Stomach (tissue), 9 donors: ENCODE data around the gene PTCSC3. TPM values are rescaled to one million over a fixed set of nuclear protein-coding genes. Genes with fewer than 3 reads are reported as not detected.

Experiments
- DNase-seq, 2 donors: peaks; one replicate each; pipeline versions ENCODE4 v3.0.0 to v3.0.0-alpha.2; 2013 to 2019
- H3K27ac ChIP-seq, 5 donors: fragments of 200-600 bp in 4 of 5; sonication (generic) in 4 of 5; one replicate each; pipeline ENCODE4 v1.5.1; 2013 to 2019; ENCODE audit warnings: mild to moderate bottlenecking in 1 of 5, moderate library complexity in 1 of 5
- H3K27me3 ChIP-seq, 3 donors: fragments of 200-600 bp; sonication (generic); one replicate each; pipeline ENCODE4 v1.5.1; 2017 to 2019; ENCODE audit warnings: mixed run types in 1 of 3
- H3K36me3 ChIP-seq, 4 donors: fragments of 200-600 bp; sonication (generic); 1 replicate in 3 of 4; 2 replicates in 1 of 4; pipeline ENCODE4 v1.5.1; 2016 to 2019
- H3K4me1 ChIP-seq, 4 donors: fragments of 200-600 bp; sonication (generic); one replicate each; pipeline ENCODE4 v1.5.1; 2016 to 2019
- H3K4me3 ChIP-seq, 4 donors: fragments of 200-600 bp; sonication (generic) in 3 of 4; one replicate each; pipeline ENCODE4 v1.5.1; 2016 to 2019; ENCODE audit warnings: mild to moderate bottlenecking in 1 of 4
- H3K9me3 ChIP-seq, 4 donors: fragments of 200-600 bp; sonication (generic); one replicate each; pipeline ENCODE4 v1.5.1; 2016 to 2019
- CTCF ChIP-seq, 7 experiments: fragments of 450-650 bp in 4 of 7; fragments of 200-600 bp in 3 of 7; sonication (generic) in 3 of 7; IDR thresholded peaks; one replicate each; pipeline ENCODE4 v1.5.1; 2016 to 2019; ENCODE audit warnings: antibody characterized with exemption in 7 of 7, control low read depth in 2 of 7, mild to moderate bottlenecking in 1 of 7
- EP300 ChIP-seq: sonication (generic); formaldehyde crosslinking; IDR thresholded peaks from one replicate; pipeline ENCODE4 v1.6.1; 2017; ENCODE audit warnings: antibody characterized with exemption
- POLR2A ChIP-seq, 4 donors: fragments of 450-650 bp; IDR thresholded peaks; one replicate each; pipeline ENCODE4 v1.6.1; 2016; ENCODE audit warnings: antibody characterized with exemption in 4 of 4, control low read depth in 2 of 4, mild to moderate bottlenecking in 1 of 4, moderate library complexity in 1 of 4
- POLR2AphosphoS5 ChIP-seq, 3 donors: sonication (generic); formaldehyde crosslinking; IDR thresholded peaks; one replicate each; pipeline ENCODE4 v1.6.1; 2016; ENCODE audit warnings: antibody characterized with exemption in 3 of 3
- WGBS, 5 donors: extraction: QIAGEN DNeasy Blood & Tissue Kit in 3 of 5; methylation state at CpG; one replicate each; pipeline versions ENCODE4 v1.1.5 to v1.1.7; 2013 to 2018; 5-methylcytosine and 5-hydroxymethylcytosine counted together
- intact Hi-C: fragments of 100-400 bp; cut with DNase I; formaldehyde crosslinking; loops from one replicate; pipeline ENCODE4 v1.15.1; 2023; ENCODE audit warnings: low total_unique reads
- polyA plus RNA-seq, 3 donors: library from polyadenylated mRNA; stranded (reverse); fragments of 200-250 nt; gene quantifications; one replicate each; pipeline ENCODE4 v1.2.3, GENCODE V29; 2013
- total RNA-seq, 5 donors: library from RNA; depleted of rRNA; stranded (reverse); fragments of >200 nt; gene quantifications; one replicate each; pipeline versions ENCODE4 v1.1.0 to v1.2.3, GENCODE V29; 2014 to 2016
- donor health status: healthy with polysubstance abuse.
- donor health status: Bipolar disorder and iron deficiency.
- donor health status: healthy.

PTCSC3 gene
- total and polyA plus RNA-seq, 8 donors, result 0.65 TPM; not detected in 7

GRCh38 chr14:36222337-36222736 is 45.8 kb upstream of the PTCSC3 start:
- Histone ChIP-seq H3K4me3 (no peak overlapping the region), H3K27me3 (no peaks in the 10 kb centered on the region), H3K27ac (no peak overlapping the region), H3K36me3 (no peaks in the 10 kb centered on the region), H3K4me1 (peaks cover 7 to 25% (median 8%) of the 10 kb centered on the region in 4 donors), H3K9me3 (no peaks in the 10 kb centered on the region)
- intact Hi-C loops, result no loop called here
- DNase-seq, result no peak
- TF ChIP-seq CTCF (IDR thresholded peaks at IDR 0.05) (no peak), EP300 (no peak), POLR2A (IDR thresholded peaks at IDR 0.05) (no peak), POLR2AphosphoS5 (IDR thresholded peaks at IDR 0.05) (no peak)

DNA sequence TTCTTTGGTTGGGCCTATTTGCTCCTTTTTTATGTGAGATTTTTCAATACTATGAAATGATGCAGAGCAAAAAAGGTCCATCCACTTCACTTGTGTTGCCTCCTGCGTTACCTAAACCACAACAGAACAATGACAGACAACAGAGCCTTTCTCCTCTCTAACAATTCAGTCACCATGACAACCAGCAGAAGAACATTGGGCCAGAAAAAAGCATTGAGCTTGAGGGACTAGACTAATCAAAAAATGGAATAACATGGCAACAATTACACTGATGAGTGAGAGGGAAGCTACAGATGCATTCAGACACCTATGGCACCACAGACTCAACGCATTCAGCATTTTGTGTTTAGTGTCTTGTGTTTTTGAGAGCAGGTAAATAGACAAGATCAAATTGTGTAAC is 44.6 kb upstream of the PTCSC3 start:
- Histone ChIP-seq H3K27me3 (no peaks in the 10 kb centered on the region), H3K27ac (no peak overlapping the region), H3K36me3 (no peaks in the 10 kb centered on the region), H3K4me1 (peaks cover 11 to 31% (median 16%) of the 10 kb centered on the region in 4 donors), H3K9me3 (no peaks in the 10 kb centered on the region), H3K4me3 (no peak overlapping the region)
- WGBS, 5 donors, result 76 to 86% (median 78%) methylated on average over 2 of the region's 2 CpGs
- no peak for DNase-seq
- TF ChIP-seq EP300 (no peak), CTCF (IDR thresholded peaks at IDR 0.05) (no peak), POLR2AphosphoS5 (IDR thresholded peaks at IDR 0.05) (no peak), POLR2A (IDR thresholded peaks at IDR 0.05) (no peak)
- intact Hi-C loops, result no loop called here

- H3K36me3 ChIP-seq, result no peaks in the 10 kb centered on the region
- peaks cover 12 to 40% (median 22%) of the 10 kb centered on the region in 4 donors for H3K4me1 ChIP-seq
- peak in 1 of 2 donors; percentile 45 for DNase-seq
- H3K27ac ChIP-seq, result peak overlapping the region; percentile 54 to 83 (median 70)
- H3K27me3 ChIP-seq, result no peaks in the 10 kb centered on the region
- 15 to 32% (median 19%) methylated on average over 2 of the region's 2 CpGs for WGBS, 5 donors
- no peak overlapping the region for H3K4me3 ChIP-seq
- no peak for TF ChIP-seq POLR2A (IDR thresholded peaks at IDR 0.05)
- TF ChIP-seq POLR2AphosphoS5 (IDR thresholded peaks at IDR 0.05), result peak in 1 of 3 donors; percentile 24
- intact Hi-C loops, result no loop called here
- no peaks in the 10 kb centered on the region for H3K9me3 ChIP-seq
These were observed 41.2 kb upstream of the PTCSC3 start for GRCh38 chr14:36217732-36218131.

DNA sequence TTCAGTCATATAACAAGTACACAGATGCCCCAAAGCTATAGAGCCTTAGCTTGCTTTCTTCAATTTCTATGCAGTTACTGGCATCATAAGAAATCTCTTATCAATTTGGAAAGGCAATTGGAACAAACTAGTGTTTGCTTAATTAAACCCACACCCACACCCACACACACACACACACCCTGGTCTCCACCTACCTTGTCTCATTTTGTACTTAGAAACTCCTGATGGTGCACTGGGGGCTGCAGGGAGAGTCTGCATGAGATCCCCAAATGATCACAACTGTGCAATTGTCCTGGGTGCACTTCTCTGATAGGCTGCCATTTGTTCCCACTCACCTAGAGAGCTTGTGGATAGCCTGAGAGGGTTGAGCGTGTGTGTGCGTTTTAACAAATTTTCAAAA is 40.5 kb upstream of the PTCSC3 start:
- Histone ChIP-seq H3K9me3 (no peaks in the 10 kb centered on the region), H3K36me3 (no peaks in the 10 kb centered on the region), H3K27me3 (no peaks in the 10 kb centered on the region), H3K27ac (peak overlapping the region; percentile 54 to 83 (median 70)), H3K4me3 (no peak overlapping the region), H3K4me1 (peaks cover 12 to 40% (median 22%) of the 10 kb centered on the region in 4 donors)
- peak in 1 of 2 donors; percentile 44 for DNase-seq
- intact Hi-C loops, result no loop called here
- WGBS, 5 donors, result 29 to 72% (median 69%) methylated on average over 2 of the region's 2 CpGs
- TF ChIP-seq CTCF (IDR thresholded peaks at IDR 0.05) (no peak), EP300 (no peak), POLR2AphosphoS5 (IDR thresholded peaks at IDR 0.05) (peak in 1 of 3 donors; percentile 7), POLR2A (IDR thresholded peaks at IDR 0.05) (no peak)

- H3K27me3 ChIP-seq, result no peaks in the 10 kb centered on the region
- H3K9me3 ChIP-seq, result no peaks in the 10 kb centered on the region
- DNase-seq, result no peak
- H3K4me1 ChIP-seq, result peaks cover 12 to 40% (median 22%) of the 10 kb centered on the region in 4 donors
- intact Hi-C loops, result no loop called here
- TF ChIP-seq POLR2AphosphoS5 (IDR thresholded peaks at IDR 0.05) (peak in 1 of 3 donors; percentile 16), EP300 (no peak), CTCF (IDR thresholded peaks at IDR 0.05) (no peak), POLR2A (IDR thresholded peaks at IDR 0.05) (no peak)
- H3K4me3 ChIP-seq, result no peak overlapping the region
- WGBS, 5 donors, result 21 to 49% (median 32%) methylated on average over 3 of the region's 3 CpGs
- peak overlapping the region; percentile 8 to 83 (median 65) for H3K27ac ChIP-seq
- H3K36me3 ChIP-seq, result no peaks in the 10 kb centered on the region
These were observed 38.7 kb upstream of the PTCSC3 start for GRCh38 chr14:36215217-36215598.
